H1 (cell line): ENCODE data around the gene RXRA. TPM values are rescaled to one million over a fixed set of nuclear protein-coding genes. Genes with fewer than 3 reads are reported as not detected.

Experiments
- CTCF ChIA-PET: fragments of 300-600 bp; sonication (Branson Sonifier 250); formaldehyde crosslinking; loops from one replicate; lab custom pipeline; 2021; ENCODE audit not compliant: partially characterized antibody; lab: Charles Lee
- POLR2A ChIA-PET: fragments of 300-600 bp; sonication (Branson Sonifier 250); formaldehyde crosslinking; loops from one replicate; lab custom pipeline; 2021; ENCODE audit warnings: inconsistent platforms; ENCODE audit not compliant: partially characterized antibody; lab: Charles Lee
- DNase-seq, 2 experiments: peaks; one replicate each; pipeline versions ENCODE4 v3.0.0 to v3.0.0-alpha.2; 2010 to 2022; ENCODE audit warnings: low spot score in 2 of 2, low read depth in 1 of 2, mixed read lengths in 1 of 2
- FAIRE-seq: peaks from 2 replicates; lab custom pipeline; 2011; peaks lifted over from hg19 to GRCh38; lab: Jason Lieb, UNC
- H2AFZ ChIP-seq: 2 replicates; pipeline ENCODE4 v1.8.1; 2012; ENCODE audit warnings: low read length, inconsistent platforms
- H2AK5ac ChIP-seq: 2 replicates; pipeline ENCODE4 v1.6.1; 2013; ENCODE audit warnings: low read depth, low read length
- H2BK120ac ChIP-seq: replicated peaks from 2 replicates; pipeline ENCODE3; 2013; ENCODE audit warnings: low read depth, low read length, inconsistent platforms
- H2BK12ac ChIP-seq: 2 replicates; pipeline ENCODE4 v1.6.1; 2013; ENCODE audit warnings: low read depth, low read length
- H2BK15ac ChIP-seq: 2 replicates; pipeline ENCODE4 v1.6.1; 2013; ENCODE audit warnings: low read length
- H2BK20ac ChIP-seq: 2 replicates; pipeline ENCODE4 v1.6.1; 2013; ENCODE audit warnings: low read length
- H2BK5ac ChIP-seq: 2 replicates; pipeline ENCODE4 v1.6.1; 2013; ENCODE audit warnings: low read depth, low read length
- H3K14ac ChIP-seq: 2 replicates; pipeline ENCODE4 v1.6.1; 2013; ENCODE audit warnings: inconsistent platforms; ENCODE audit not compliant: insufficient read length
- H3K18ac ChIP-seq: 2 replicates; pipeline ENCODE4 v1.6.1; 2013; ENCODE audit warnings: low read length; ENCODE audit errors: extremely low read depth
- H3K23ac ChIP-seq: 2 replicates; pipeline ENCODE4 v1.6.1; 2013; ENCODE audit warnings: inconsistent platforms; ENCODE audit not compliant: insufficient read length
- H3K23me2 ChIP-seq: 2 replicates; pipeline ENCODE4 v1.6.1; 2013; ENCODE audit warnings: low read depth, low read length
- H3K27ac ChIP-seq: 2 replicates; pipeline ENCODE4 v1.6.1; 2011; ENCODE audit warnings: low read depth, low read length, inconsistent platforms
- H3K27me3 ChIP-seq, 4 experiments: replicated peaks in 1 of 4; 1 replicate in 1 of 4; 2 replicates in 3 of 4; pipeline versions ENCODE4 v1.6.1 to v1.8.1; 2011 to 2013; ENCODE audit warnings: low read length in 3 of 4, mild to moderate bottlenecking in 3 of 4, inconsistent platforms in 2 of 4, mixed read lengths in 2 of 4, moderate library complexity in 1 of 4; ENCODE audit not compliant: control insufficient read depth in 3 of 4, insufficient read depth in 3 of 4; ENCODE audit errors: extremely low read depth in 1 of 4
- H3K36me3 ChIP-seq, 4 experiments: 2 replicates each; pipeline versions ENCODE4 v1.6.1 to v1.8.1; 2011 to 2013; ENCODE audit warnings: mild to moderate bottlenecking in 4 of 4, low read length in 3 of 4, moderate library complexity in 2 of 4, control low read depth in 1 of 4, inconsistent platforms in 1 of 4; ENCODE audit not compliant: insufficient read depth in 4 of 4, control insufficient read depth in 2 of 4
- H3K4ac ChIP-seq: replicated peaks from 2 replicates; pipeline ENCODE3; 2013; ENCODE audit warnings: low read length, low read depth, mixed read lengths, inconsistent platforms; ENCODE audit not compliant: insufficient read length
- H3K4me1 ChIP-seq, 4 experiments: replicated peaks in 1 of 4; 1 replicate in 1 of 4; 2 replicates in 3 of 4; pipeline versions ENCODE4 v1.6.1 to v1.8.1; 2011 to 2013; ENCODE audit warnings: low read length in 3 of 4, inconsistent platforms in 2 of 4, mixed read lengths in 1 of 4; ENCODE audit not compliant: insufficient read depth in 4 of 4, control insufficient read depth in 3 of 4
- H3K4me2 ChIP-seq, 2 experiments: 2 replicates each; pipeline versions ENCODE4 v1.6.1 to v1.8.1; 2011 to 2013; ENCODE audit warnings: low read depth in 2 of 2, low read length in 2 of 2, control low read depth in 1 of 2, inconsistent platforms in 1 of 2, mild to moderate bottlenecking in 1 of 2; ENCODE audit not compliant: insufficient read depth in 1 of 2
- H3K4me3 ChIP-seq, 4 experiments: fragments of 200-600, 300-600 bp in 1 of 4; sonication (generic), shearing (Covaris generic), sonication (Bioruptor Twin) in 1 of 4; 2 replicates each; pipeline versions ENCODE4 v1.5.1 to v1.8.1; 2011 to 2016; ENCODE audit warnings: low read length in 4 of 4, low read depth in 3 of 4, control low read depth in 2 of 4, inconsistent platforms in 2 of 4, mild to moderate bottlenecking in 2 of 4, mixed read lengths in 1 of 4, moderate library complexity in 1 of 4; ENCODE audit not compliant: insufficient read depth in 2 of 4; ENCODE audit errors: extremely low read depth in 1 of 4
- H3K56ac ChIP-seq: replicated peaks from 2 replicates; pipeline ENCODE3; 2013; ENCODE audit warnings: low read depth, mild to moderate bottlenecking, mixed read lengths, low read length, inconsistent platforms; ENCODE audit not compliant: insufficient read length
- H3K79me1 ChIP-seq: 2 replicates; pipeline ENCODE4 v1.6.1; 2013; ENCODE audit warnings: low read depth, low read length, control low read depth
- H3K79me2 ChIP-seq, 2 experiments: 2 replicates each; pipeline versions ENCODE4 v1.6.1 to v1.8.1; 2012 to 2013; ENCODE audit warnings: low read length in 2 of 2, mild to moderate bottlenecking in 2 of 2, inconsistent platforms in 1 of 2; ENCODE audit not compliant: insufficient read depth in 2 of 2, control insufficient read depth in 1 of 2
- H3K9ac ChIP-seq, 4 experiments: replicated peaks in 1 of 4; 1 replicate in 1 of 4; 2 replicates in 3 of 4; pipeline versions ENCODE4 v1.6.1 to v1.8.1; 2011 to 2013; ENCODE audit warnings: low read depth in 3 of 4, low read length in 3 of 4, control low read depth in 2 of 4, mild to moderate bottlenecking in 2 of 4, moderate library complexity in 2 of 4, inconsistent platforms in 1 of 4; ENCODE audit errors: extremely low read depth in 1 of 4
- H3K9me3 ChIP-seq, 2 experiments: 2 replicates each; pipeline versions ENCODE4 v1.6.1 to v1.8.1; 2012 to 2013; ENCODE audit warnings: mild to moderate bottlenecking in 2 of 2, moderate library complexity in 2 of 2, control low read depth in 1 of 2, inconsistent platforms in 1 of 2, low read depth in 1 of 2, low read length in 1 of 2, mixed read lengths in 1 of 2; ENCODE audit not compliant: insufficient read depth in 2 of 2
- H4K20me1 ChIP-seq, 2 experiments: replicated peaks in 1 of 2; 2 replicates each; pipeline versions ENCODE3 to v1.8.1; 2011 to 2013; ENCODE audit warnings: inconsistent platforms in 2 of 2, low read length in 2 of 2, mild to moderate bottlenecking in 1 of 2; ENCODE audit not compliant: insufficient read depth in 2 of 2, control insufficient read depth in 1 of 2
- H4K5ac ChIP-seq: 2 replicates; pipeline ENCODE4 v1.6.1; 2013; ENCODE audit warnings: low read length, low read depth, mixed read lengths, inconsistent platforms; ENCODE audit not compliant: insufficient read length
- H4K8ac ChIP-seq: 2 replicates; pipeline ENCODE4 v1.8.0; 2013; ENCODE audit warnings: mild to moderate bottlenecking, moderate library complexity, low read length, inconsistent platforms; ENCODE audit not compliant: insufficient read depth; ENCODE audit errors: extremely low read depth
- H4K91ac ChIP-seq: replicated peaks from 2 replicates; pipeline ENCODE3; 2013; ENCODE audit warnings: low read length, mixed read lengths, inconsistent platforms; ENCODE audit not compliant: insufficient read length
- NRF1 ChIP-seq: IDR thresholded peaks from 2 replicates; pipeline ENCODE4 v1.6.1; 2011; ENCODE audit warnings: mild to moderate bottlenecking, low read depth, low read length, improper control_type of control experiment
- RBBP5 ChIP-seq: IDR thresholded peaks from 2 replicates; pipeline ENCODE4 v1.7.1; 2012; ENCODE audit warnings: low read depth, mild to moderate bottlenecking, inconsistent platforms, low read length, moderate library complexity, borderline replicate concordance
- SIRT6 ChIP-seq: IDR thresholded peaks from one replicate; pipeline ENCODE4 v1.7.1; 2012; ENCODE audit warnings: low read length, inconsistent platforms
- SP1 ChIP-seq: IDR thresholded peaks from 2 replicates; pipeline ENCODE4 v1.6.1; 2011; ENCODE audit warnings: low read depth, low read length
- WGBS, 2 experiments: shearing (Covaris generic) in 1 of 2; methylation state at CpG; one replicate each; pipeline versions ENCODE4 v1.1.6 to v1.1.7; 2013 to 2015; ENCODE audit warnings: low lambda C conversion rate in 2 of 2, mixed read lengths in 2 of 2, inconsistent platforms in 1 of 2, low coverage in 1 of 2, missing lambda C conversion rate in 1 of 2; ENCODE audit not compliant: insufficient replicate concordance in 2 of 2, insufficient coverage in 1 of 2, insufficient read length in 1 of 2; ENCODE audit errors: extremely low coverage in 1 of 2, missing lambda C conversion rate in 1 of 2; 5-methylcytosine and 5-hydroxymethylcytosine counted together
- polyA plus RNA-seq, 7 experiments: library from polyadenylated mRNA; depleted of rRNA in 3 of 7; stranded (reverse) in 5 of 7; unstranded in 2 of 7; fragments of >200 nt in 5 of 7; fragments of 200-250 nt in 2 of 7; gene quantifications; 1 replicate in 5 of 7; 2 replicates in 1 of 7; 4 replicates in 1 of 7; pipeline versions ENCODE4 v1.2.1 to v1.2.3, GENCODE V29; 2011 to 2013; ENCODE audit warnings: missing spikeins in 2 of 7, mixed read lengths in 2 of 7
- total RNA-seq: library from RNA; stranded (reverse); fragmentation: NEBNext Ultra II Directional; extraction: Animal tissue kit (Norgen Biotek cat#: 25700); gene quantifications from 2 replicates; pipeline ENCODE4 v1.2.1, GENCODE V29; 2021

Gene RXRA
- total and polyA plus RNA-seq, 2 of the 8 experiments (the other 6 are each of a cell fraction or from before 2014, with no cell fraction given), result 9.8 to 29.4 TPM

GRCh38 chr9:134370638-134371037, 44.4 kb downstream of the RXRA start:
- no peak overlapping the region for H3K56ac ChIP-seq
- H3K79me2 ChIP-seq, result peaks cover 5 to 45% of the 10 kb centered on the region in 2 experiments
- no peak overlapping the region for H3K27ac ChIP-seq
- ChIA-PET POLR2A (no interaction called here), CTCF (interaction anchor here (0.9 to 1.4 kb wide), 2 partner anchors 15 to 152 kb away, joined by 3 to 4 read pairs; no protein-coding TSS in a partner anchor)
- no peak overlapping the region for H2BK15ac ChIP-seq
- peaks cover 11% of the 10 kb centered on the region; the same call in 1 of the 2 replicates for H3K23me2 ChIP-seq
- H3K14ac ChIP-seq, result no peak overlapping the region
- H3K23ac ChIP-seq, result no peak overlapping the region
- no peak overlapping the region for H2AFZ ChIP-seq
- H3K18ac ChIP-seq, result no peak overlapping the region
- peaks cover 0 to 10% (median 6%) of the 10 kb centered on the region in 4 experiments; a peak in 4 of 7 replicates for H3K4me1 ChIP-seq
- H3K4ac ChIP-seq, result no peak overlapping the region
- peaks cover 16 to 21% of the 10 kb centered on the region in 2 experiments for H4K20me1 ChIP-seq
- no peaks in the 10 kb centered on the region for H3K9me3 ChIP-seq
- DNase-seq (no peak), FAIRE-seq (no peak)
- H4K8ac ChIP-seq, result peak overlapping the region; percentile 91; the same call in 1 of the 2 replicates
- H2BK5ac ChIP-seq, result no peak overlapping the region; the same call in 1 of the 2 replicates
- no peak overlapping the region for H3K4me2 ChIP-seq
- 90% methylated on average over 16 of the region's 16 CpGs; no CpG with 5 or more reads in 1 of the 2 experiments for WGBS, 2 experiments
- no peak overlapping the region for H4K5ac ChIP-seq
- no peak for TF ChIP-seq NRF1
- TF ChIP-seq RBBP5, result no peak
- TF ChIP-seq SP1, result no peak
- TF ChIP-seq SIRT6, result no peak
- no peak overlapping the region for H2BK12ac ChIP-seq
- H2BK120ac ChIP-seq, result no peak overlapping the region
- no peak overlapping the region for H2AK5ac ChIP-seq
- H3K9ac ChIP-seq, result no peak overlapping the region
- H3K79me1 ChIP-seq, result peaks cover 34% of the 10 kb centered on the region
- H2BK20ac ChIP-seq, result no peak overlapping the region
- no peak overlapping the region for H3K4me3 ChIP-seq
- no peaks in the 10 kb centered on the region for H3K27me3 ChIP-seq
- H4K91ac ChIP-seq, result no peak overlapping the region
- H3K36me3 ChIP-seq, result no peaks in the 10 kb centered on the region
